Heart left ventricle (tissue), 16 donors: ENCODE measurements around the gene TMEM119. TPM values are rescaled to one million over a fixed set of nuclear protein-coding genes. Genes with fewer than 3 reads are reported as not detected.

Source experiments
- ATAC-seq, 4 donors: fragments of 200-7000 bp; cut with Tn5 transposase; one replicate each; pipeline ENCODE4 v1.9.1; 2020 to 2022; ENCODE audit warnings: moderate library complexity in 4 of 4, mild to moderate bottlenecking in 3 of 4, moderate number of reproducible peaks in 1 of 4
- DNase-seq, 5 donors: peaks; one replicate each; pipeline ENCODE4 v3.0.0-alpha.2; 2020
- H3K27ac ChIP-seq, 12 donors: fragments of 200-600 bp; sonication (generic) in 4 of 12; one replicate each; pipeline versions ENCODE4 v1.5.0 to v1.8.0; 2016 to 2022; ENCODE audit warnings: mild to moderate bottlenecking in 2 of 12
- H3K27me3 ChIP-seq, 9 donors: fragments of 200-600 bp; sonication (generic) in 2 of 9; one replicate each; pipeline versions ENCODE4 v1.5.1 to v1.8.0; 2016 to 2022; ENCODE audit warnings: mild to moderate bottlenecking in 3 of 9
- H3K36me3 ChIP-seq, 9 donors: fragments of 200-600 bp; sonication (generic) in 2 of 9; one replicate each; pipeline versions ENCODE4 v1.5.0 to v1.8.0; 2018 to 2022; ENCODE audit warnings: mild to moderate bottlenecking in 2 of 9
- H3K4me1 ChIP-seq, 12 donors: fragments of 200-600 bp; sonication (generic) in 4 of 12; one replicate each; pipeline versions ENCODE4 v1.5.0 to v1.8.0; 2016 to 2022; ENCODE audit warnings: mild to moderate bottlenecking in 3 of 12
- H3K4me3 ChIP-seq, 12 donors: fragments of 200-600 bp; sonication (generic) in 4 of 12; one replicate each; pipeline versions ENCODE4 v1.5.0 to v1.8.0; 2017 to 2022; ENCODE audit warnings: mild to moderate bottlenecking in 9 of 12, moderate library complexity in 4 of 12
- H3K9me3 ChIP-seq, 12 donors: fragments of 200-600 bp; sonication (generic) in 4 of 12; one replicate each; pipeline versions ENCODE4 v1.5.0 to v1.8.0; 2016 to 2022; ENCODE audit warnings: mild to moderate bottlenecking in 1 of 12
- POLR2A ChIP-seq, 2 donors: fragments of 450-650 bp; IDR thresholded peaks; one replicate each; pipeline ENCODE4 v1.6.1; 2017; ENCODE audit warnings: antibody characterized with exemption in 2 of 2, mild to moderate bottlenecking in 2 of 2, moderate library complexity in 2 of 2
- WGBS, 4 donors: extraction: QIAGEN DNeasy Blood & Tissue Kit in 2 of 4; methylation state at CpG; one replicate each; pipeline versions ENCODE4 v1.1.5 to v1.1.7; 2013 to 2018; 5-methylcytosine and 5-hydroxymethylcytosine counted together
- intact Hi-C, 10 donors: fragments of 100-400 bp; cut with DNase I; formaldehyde crosslinking; loops; one replicate each; pipeline versions ENCODE4 v1.11.1 to v1.14.2; 2022
- long read RNA-seq, 3 donors: library from polyadenylated mRNA; unstranded; transcript quantifications; one replicate each; pipeline ENCODE4 v2.0.0, GENCODE V29; 2020 to 2021
- polyA plus RNA-seq, 2 donors: library from polyadenylated mRNA; stranded (reverse); fragments of 200-250 nt; gene quantifications; one replicate each; pipeline ENCODE4 v1.2.3, GENCODE V29; 2013
- total RNA-seq, 9 donors: library from RNA; depleted of rRNA in 2 of 9; stranded (reverse); fragments of >200 nt in 2 of 9; fragmentation: NEBNext Ultra II Directional in 3 of 9; extraction: Animal tissue kit (Norgen Biotek cat#: 25700) in 3 of 9; gene quantifications; one replicate each; pipeline versions ENCODE4 v1.1.0 to v1.2.4, GENCODE V29; 2016 to 2023
- TF ChIP-seq, protein P1 (sequence below), 12 donors: fragments of 200-600 bp; sonication (generic) in 4 of 12; IDR thresholded peaks; one replicate each; pipeline versions ENCODE4 v1.5.0 to v1.8.0; 2018 to 2022; ENCODE audit warnings: antibody characterized with exemption in 12 of 12, mild to moderate bottlenecking in 5 of 12
- donor health status: ischemic (EF 13 %, LVEDD 7.1; RV severe dilation, severe dysfunction).
- donor health status: healthy with polysubstance abuse.
- donor health status: DM: no; HTN: yes; CAD: no.
- donor health status: DM: no; HTN: no; CAD: no.
- donor health status: ischemic (EF 25% LVEDD 6.9; RV normal size, moderate dysfunction).
- donor health status: ischemic (EF 25% LVEDD 5.7; RV mildly dilated, moderate dysfunction).
- donor health status: healthy.
- donor health status: DM: yes; HTN: yes; CAD: no.
- donor health status: ischemic (EF 35%, LVEDD 5.7; RV mildly dilated, moderate dysfunction).
- donor health status: nonischemic (EF 11% LVEDD 7.7; RV severe dilation, severe dysfunction).
- donor health status: DM: yes; HTN: yes; CAD: no.
- donor health status: PGD.
- donor health status: ischemic (EF 29% LVEDD 5.4; RV normal size, mild dysfunction).
- donor health status: nonischemic (EF 23%, LVEDD 6.1; RV moderate dilation, normal function).

The TMEM119 gene, protein sequence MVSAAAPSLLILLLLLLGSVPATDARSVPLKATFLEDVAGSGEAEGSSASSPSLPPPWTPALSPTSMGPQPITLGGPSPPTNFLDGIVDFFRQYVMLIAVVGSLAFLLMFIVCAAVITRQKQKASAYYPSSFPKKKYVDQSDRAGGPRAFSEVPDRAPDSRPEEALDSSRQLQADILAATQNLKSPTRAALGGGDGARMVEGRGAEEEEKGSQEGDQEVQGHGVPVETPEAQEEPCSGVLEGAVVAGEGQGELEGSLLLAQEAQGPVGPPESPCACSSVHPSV
- 10 to 100 TPM in 1 of 9 donors, 1 to 10 TPM in 7, under 1 TPM in 1; 0.19 to 11.0 (median 2.2) TPM for total RNA-seq
- 1 to 10 TPM in 1 of 2 donors, under 1 TPM in 1; 0.80 to 3.0 TPM for polyA plus RNA-seq
- long read RNA-seq, donor 1, partial matches to known transcripts, result 0 of 1 reads
- long read RNA-seq, donor 1, other reads (novel, unspliced or antisense), result 1 of 1 reads
- long read RNA-seq, donor 2, partial matches to known transcripts, result 0 of 6 reads
- long read RNA-seq, donor 2, other reads (novel, unspliced or antisense), result 4 of 6 reads
- long read RNA-seq, donor 3, transcript TMEM119-201 (2 exons, 2,707 nt), result major isoform, 6 of 16 reads
- long read RNA-seq, donor 3, partial matches to known transcripts, result 10 of 16 reads
- long read RNA-seq, donor 3, other reads (novel, unspliced or antisense), result 0 of 16 reads

DNA sequence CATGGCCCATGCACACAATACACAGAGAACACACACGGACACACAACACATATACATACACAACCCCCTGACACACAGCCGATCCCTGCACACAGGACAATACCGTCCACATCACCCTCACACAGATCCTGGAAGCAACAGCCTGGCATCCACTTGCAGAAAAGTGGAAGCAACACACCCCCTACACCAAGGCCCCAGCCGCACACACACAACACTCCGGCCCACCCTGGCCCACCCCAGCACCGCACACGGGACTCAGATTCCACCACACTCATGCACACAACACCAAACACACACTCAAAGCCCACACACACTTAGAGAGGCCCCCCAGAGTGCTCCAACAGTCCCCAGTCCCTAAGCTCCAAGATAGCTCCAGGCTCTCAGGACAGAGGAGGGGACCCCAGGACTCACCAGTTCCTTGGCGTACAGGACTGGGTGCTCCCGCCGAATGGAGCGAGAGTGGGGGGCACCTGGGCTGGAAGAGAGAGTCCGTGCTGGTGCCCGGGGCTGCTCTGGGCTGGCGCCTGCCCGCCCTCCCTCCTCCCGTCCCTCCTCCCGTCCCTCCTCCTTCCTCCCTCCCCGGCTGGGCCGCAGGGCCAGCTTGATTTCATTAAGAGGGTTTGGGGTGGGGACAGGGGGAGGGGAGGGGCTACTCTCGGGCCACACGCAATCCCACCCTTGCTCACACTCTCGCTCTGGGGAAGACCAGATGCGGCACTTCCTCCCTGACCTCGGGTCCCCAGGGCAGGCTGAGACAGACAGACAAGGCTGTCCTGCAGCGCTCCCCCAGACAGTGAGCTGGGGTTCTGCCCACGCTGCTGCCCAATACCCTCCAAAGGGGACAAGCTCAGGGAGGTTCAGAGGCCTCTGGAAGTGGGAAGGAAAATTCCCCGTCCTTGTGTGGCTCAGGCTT, at the start of gene TMEM119:
Gene TMEM119 (minus strand): TSS at position 526 of the 913 bp plus-strand sequence. CDS start 5,701 bp downstream, outside the sequence.
- ATAC-seq, result peak in 3 of 4 donors; percentile 53 to 84 (median 72)
- no peaks in the 10 kb centered on the region for H3K27me3 ChIP-seq
- H3K4me1 ChIP-seq, result no peaks in the 10 kb centered on the region
- TF ChIP-seq, protein P1, sequence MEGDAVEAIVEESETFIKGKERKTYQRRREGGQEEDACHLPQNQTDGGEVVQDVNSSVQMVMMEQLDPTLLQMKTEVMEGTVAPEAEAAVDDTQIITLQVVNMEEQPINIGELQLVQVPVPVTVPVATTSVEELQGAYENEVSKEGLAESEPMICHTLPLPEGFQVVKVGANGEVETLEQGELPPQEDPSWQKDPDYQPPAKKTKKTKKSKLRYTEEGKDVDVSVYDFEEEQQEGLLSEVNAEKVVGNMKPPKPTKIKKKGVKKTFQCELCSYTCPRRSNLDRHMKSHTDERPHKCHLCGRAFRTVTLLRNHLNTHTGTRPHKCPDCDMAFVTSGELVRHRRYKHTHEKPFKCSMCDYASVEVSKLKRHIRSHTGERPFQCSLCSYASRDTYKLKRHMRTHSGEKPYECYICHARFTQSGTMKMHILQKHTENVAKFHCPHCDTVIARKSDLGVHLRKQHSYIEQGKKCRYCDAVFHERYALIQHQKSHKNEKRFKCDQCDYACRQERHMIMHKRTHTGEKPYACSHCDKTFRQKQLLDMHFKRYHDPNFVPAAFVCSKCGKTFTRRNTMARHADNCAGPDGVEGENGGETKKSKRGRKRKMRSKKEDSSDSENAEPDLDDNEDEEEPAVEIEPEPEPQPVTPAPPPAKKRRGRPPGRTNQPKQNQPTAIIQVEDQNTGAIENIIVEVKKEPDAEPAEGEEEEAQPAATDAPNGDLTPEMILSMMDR (IDR thresholded peaks at IDR 0.05), result no peak
- TF ChIP-seq POLR2A (IDR thresholded peaks at IDR 0.05), result no peak
- peak within 1 kb of the TSS in 3 of 12 donors; percentile 8 to 43 (median 24) for H3K27ac ChIP-seq
- 47 to 60% (median 55%) methylated on average over 15 to 27 of the region's 27 CpGs for WGBS, 4 donors
- peak within 1 kb of the TSS in 10 of 12 donors; percentile 4 to 61 (median 38) for H3K4me3 ChIP-seq
- peak; percentile 26 to 71 (median 48) for DNase-seq
- intact Hi-C loops, result no loop called here
- no peaks in the 10 kb centered on the region for H3K9me3 ChIP-seq
- H3K36me3 ChIP-seq, result no peaks in the 10 kb centered on the region

DNA sequence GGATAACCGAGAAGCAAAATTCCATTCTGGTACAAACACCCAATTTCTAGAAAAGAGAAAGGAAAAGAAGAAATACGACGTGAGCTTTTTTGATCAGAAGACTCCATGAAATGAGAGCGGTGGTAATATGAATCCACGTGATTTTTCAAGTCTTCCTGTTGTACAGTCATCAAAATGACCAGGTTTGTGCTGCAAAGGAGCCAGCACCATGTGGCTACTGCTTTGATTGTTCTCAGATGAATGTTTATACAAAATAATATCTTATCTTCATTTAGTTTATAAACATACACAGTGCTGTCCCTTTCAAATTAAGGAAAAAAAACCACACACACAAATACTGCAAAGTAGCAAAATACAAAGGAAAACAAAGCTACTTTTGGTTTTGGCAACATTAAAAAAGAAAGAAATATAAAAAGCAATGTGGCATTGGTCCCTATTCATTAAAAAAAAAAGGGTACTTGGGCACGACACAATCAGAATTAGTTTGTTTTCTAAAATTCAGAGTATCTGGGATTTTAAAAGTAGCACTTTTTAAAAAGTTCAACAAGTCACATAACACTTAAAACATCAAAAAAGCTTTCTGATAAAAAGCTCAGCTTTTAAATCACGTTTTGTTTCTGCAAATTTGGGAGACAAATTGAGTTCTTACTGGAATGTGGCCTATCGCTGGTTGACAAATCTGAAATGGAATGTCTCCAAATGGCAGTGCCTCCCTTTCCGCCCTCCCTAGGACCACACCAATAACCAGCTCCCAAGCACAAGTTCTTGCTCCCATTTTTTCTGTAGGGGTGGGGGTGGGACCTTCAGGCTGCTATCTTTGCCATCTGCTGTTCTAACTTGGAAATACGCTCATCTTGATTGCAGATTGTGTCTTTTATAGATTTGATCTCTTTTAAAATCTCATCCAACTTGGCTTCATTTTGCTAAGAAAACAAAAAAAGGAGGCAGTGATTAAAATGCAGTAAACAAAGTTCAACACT, 49.0 kb upstream of the TMEM119 start:
- intact Hi-C loops, result no loop called here
- peaks cover 0 to 76% (median 72%) of the 10 kb centered on the region in 9 donors for H3K36me3 ChIP-seq
- no peak for ATAC-seq

More for the DNA sequence above, 49.0 kb upstream of the TMEM119 start:
- peak overlapping the region in 8 of 12 donors; percentile 1 to 70 (median 15) for H3K27ac ChIP-seq
- no peak for DNase-seq
- no peaks in the 10 kb centered on the region for H3K9me3 ChIP-seq
- H3K4me3 ChIP-seq, result no peak overlapping the region
- peaks cover 9 to 72% (median 43%) of the 10 kb centered on the region in 12 donors for H3K4me1 ChIP-seq
- 62 to 74% (median 73%) methylated on average over 10 of the region's 10 CpGs for WGBS, 4 donors
- TF ChIP-seq, protein P1 (IDR thresholded peaks at IDR 0.05), result no peak
- TF ChIP-seq POLR2A (IDR thresholded peaks at IDR 0.05), result no peak
- H3K27me3 ChIP-seq, result no peaks in the 10 kb centered on the region
